GM15510 (cell line): ENCODE data around the gene AIF1.
A peak's percentile ranks its signal among the peaks of the same experiment; 100 is the strongest.

ENCODE experiments used
- POLR2A ChIP-seq: IDR thresholded peaks from 3 replicates; pipeline ENCODE4 v1.6.1; 2011; ENCODE audit warnings: borderline replicate concordance; ENCODE audit not compliant: insufficient read length; ENCODE audit errors: extremely low read depth

Gene AIF1

GRCh38 chr6:31614684-31615578, at the start of gene AIF1:
TSS of gene AIF1 (plus strand) at chr6:31615234. CDS start at chr6:31615330, 96 bp downstream.
- no peak for TF ChIP-seq POLR2A

GRCh38 chr6:31567531-31568370, 47.3 kb upstream of the AIF1 start:
- peak; percentile 30 for TF ChIP-seq POLR2A

GRCh38 chr6:31568537-31568961, 46.5 kb upstream of the AIF1 start:
- TF ChIP-seq POLR2A: no peak

GRCh38 chr6:31569861-31570536, 45.0 kb upstream of the AIF1 start:
- TF ChIP-seq POLR2A: no peak

- peak; percentile 86 for TF ChIP-seq POLR2A
Observed at GRCh38 chr6:31572041-31572911, 42.8 kb upstream of the AIF1 start, which contains the start of gene LTA. TSS of gene LTA (plus strand) at chr6:31572289. CDS start at chr6:31572743, 454 bp downstream.

GRCh38 chr6:31573239-31574105, 41.6 kb upstream of the AIF1 start:
- TF ChIP-seq POLR2A: no peak

- peak; percentile 48 for TF ChIP-seq POLR2A
Observed at GRCh38 chr6:31574106-31575061, 40.6 kb upstream of the AIF1 start.

- TF ChIP-seq POLR2A: peak; percentile 99
Observed at GRCh38 chr6:31575335-31575901, 39.6 kb upstream of the AIF1 start, which contains the start of gene TNF. TSS of gene TNF (plus strand) at chr6:31575565. CDS start at chr6:31575742, 177 bp downstream.

- TF ChIP-seq POLR2A: no peak
Observed at GRCh38 chr6:31575952-31576685, 38.9 kb upstream of the AIF1 start.

GRCh38 chr6:31576897-31577578, 38.0 kb upstream of the AIF1 start:
- no peak for TF ChIP-seq POLR2A
